ENCODE data around the gene LAMA2.
A peak's percentile ranks its signal among the peaks of the same experiment; 100 is the strongest.

LAMA2 gene

GRCh38 chr6:129543981-129544380 lies 661.0 kb downstream of the LAMA2 start:
- DNase-seq: no peak

- DNase-seq: no peak
Observed at GRCh38 chr6:129544892-129545612, 662.1 kb downstream of the LAMA2 start.

- peak; percentile 82 for DNase-seq
Observed at GRCh38 chr6:129546702-129547101, 663.8 kb downstream of the LAMA2 start.

GRCh38 chr6:129551486-129551885 lies 668.5 kb downstream of the LAMA2 start:
- DNase-seq: no peak

- DNase-seq: no peak
Observed at GRCh38 chr6:129552413-129552812, 669.5 kb downstream of the LAMA2 start.

- no peak for DNase-seq
Observed at GRCh38 chr6:129555206-129555832, 672.4 kb downstream of the LAMA2 start.

- no peak for DNase-seq
Observed at GRCh38 chr6:129558248-129558647, 675.3 kb downstream of the LAMA2 start.

- DNase-seq: no peak
Observed at GRCh38 chr6:129565366-129565765, 682.4 kb downstream of the LAMA2 start.

GRCh38 chr6:129565811-129566210 lies 682.9 kb downstream of the LAMA2 start:
- no peak for DNase-seq

Measured in NCI-H146 (cell line).